Fibroblast of gingiva (primary cell): Measurements from ENCODE around the gene DUSP16.
A peak's percentile ranks its signal among the peaks of the same experiment; 100 is the strongest.

Source experiments
- DNase-seq: peaks from one replicate; pipeline ENCODE4 v3.0.0-alpha.2; 2011; ENCODE audit warnings: low read depth

Gene DUSP16

GRCh38 chr12:12467688-12468261, 94.9 kb downstream of the DUSP16 start:
- DNase-seq: peak; percentile 50

- no peak for DNase-seq
These were observed 95.4 kb downstream of the DUSP16 start for GRCh38 chr12:12467264-12467663.

- DNase-seq: no peak
These were observed 96.5 kb downstream of the DUSP16 start for GRCh38 chr12:12466157-12466556.

GRCh38 chr12:12465522-12465921, 97.1 kb downstream of the DUSP16 start:
- DNase-seq: no peak

GRCh38 chr12:12461923-12462315, 100.7 kb downstream of the DUSP16 start:
- DNase-seq: no peak

- no peak for DNase-seq
These were observed 101.4 kb downstream of the DUSP16 start for GRCh38 chr12:12460935-12461922.

- DNase-seq: peak; percentile 14
These were observed 106.0 kb downstream of the DUSP16 start for GRCh38 chr12:12456637-12457036.

- DNase-seq: no peak
These were observed 108.3 kb downstream of the DUSP16 start for GRCh38 chr12:12454315-12454714.

- DNase-seq: no peak
These were observed 109.0 kb downstream of the DUSP16 start for GRCh38 chr12:12453635-12454034.

- DNase-seq: no peak
These were observed 110.2 kb downstream of the DUSP16 start for GRCh38 chr12:12452326-12452902.

GRCh38 chr12:12451098-12451497, 111.6 kb downstream of the DUSP16 start:
- DNase-seq: no peak

- DNase-seq: no peak
These were observed 112.6 kb downstream of the DUSP16 start for GRCh38 chr12:12450043-12450471.

GRCh38 chr12:12449533-12450025, 113.1 kb downstream of the DUSP16 start:
- DNase-seq: peak; percentile 76

- DNase-seq: no peak
These were observed 114.8 kb downstream of the DUSP16 start for GRCh38 chr12:12447837-12448236.

GRCh38 chr12:12447236-12447635, 115.4 kb downstream of the DUSP16 start:
- DNase-seq: no peak

GRCh38 chr12:12446786-12447185, 115.9 kb downstream of the DUSP16 start:
- no peak for DNase-seq

- DNase-seq: no peak
These were observed 116.8 kb downstream of the DUSP16 start for GRCh38 chr12:12445882-12446181.

- DNase-seq: no peak
These were observed 117.3 kb downstream of the DUSP16 start for GRCh38 chr12:12445165-12445881.

GRCh38 chr12:12443431-12443878, 119.2 kb downstream of the DUSP16 start:
- DNase-seq: no peak

GRCh38 chr12:12442548-12443071, 120.1 kb downstream of the DUSP16 start:
- DNase-seq: peak; percentile 28

- no peak for DNase-seq
These were observed 120.7 kb downstream of the DUSP16 start for GRCh38 chr12:12441843-12442461.

- DNase-seq: no peak
These were observed 121.2 kb downstream of the DUSP16 start for GRCh38 chr12:12441429-12441807.
